ENCODE results near the gene TMED6.

DNA sequence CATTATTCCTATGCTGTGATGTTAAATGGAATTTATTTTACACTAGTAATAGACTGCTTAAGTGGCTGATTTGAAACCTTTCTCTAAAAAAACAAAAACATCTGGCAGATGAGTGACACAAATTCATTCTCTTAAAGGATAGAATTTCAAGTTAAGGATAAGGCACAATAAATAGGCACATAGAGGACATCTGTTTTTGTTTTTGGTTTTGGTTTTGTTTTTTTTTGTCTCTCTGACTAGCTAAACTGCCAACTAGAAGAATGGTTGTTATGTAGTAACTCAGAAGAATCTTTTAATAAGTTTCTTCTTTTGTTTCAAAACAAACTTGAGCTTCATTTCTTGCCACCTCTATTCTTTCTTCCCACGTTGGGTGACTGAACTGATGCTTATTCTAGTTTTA, 45.6 kb downstream of the TMED6 start:
- TF ChIP-seq, protein P1, sequence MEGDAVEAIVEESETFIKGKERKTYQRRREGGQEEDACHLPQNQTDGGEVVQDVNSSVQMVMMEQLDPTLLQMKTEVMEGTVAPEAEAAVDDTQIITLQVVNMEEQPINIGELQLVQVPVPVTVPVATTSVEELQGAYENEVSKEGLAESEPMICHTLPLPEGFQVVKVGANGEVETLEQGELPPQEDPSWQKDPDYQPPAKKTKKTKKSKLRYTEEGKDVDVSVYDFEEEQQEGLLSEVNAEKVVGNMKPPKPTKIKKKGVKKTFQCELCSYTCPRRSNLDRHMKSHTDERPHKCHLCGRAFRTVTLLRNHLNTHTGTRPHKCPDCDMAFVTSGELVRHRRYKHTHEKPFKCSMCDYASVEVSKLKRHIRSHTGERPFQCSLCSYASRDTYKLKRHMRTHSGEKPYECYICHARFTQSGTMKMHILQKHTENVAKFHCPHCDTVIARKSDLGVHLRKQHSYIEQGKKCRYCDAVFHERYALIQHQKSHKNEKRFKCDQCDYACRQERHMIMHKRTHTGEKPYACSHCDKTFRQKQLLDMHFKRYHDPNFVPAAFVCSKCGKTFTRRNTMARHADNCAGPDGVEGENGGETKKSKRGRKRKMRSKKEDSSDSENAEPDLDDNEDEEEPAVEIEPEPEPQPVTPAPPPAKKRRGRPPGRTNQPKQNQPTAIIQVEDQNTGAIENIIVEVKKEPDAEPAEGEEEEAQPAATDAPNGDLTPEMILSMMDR (conservative IDR thresholded peaks at IDR 0.05 in 1 of 2, IDR thresholded peaks at IDR 0.05 in 1 of 2; ENCODE audit: extremely low read depth in 1 of 2, insufficient read depth in 1 of 2, low read depth in 1 of 2, low read length in 2 of 2), result no peak
- TF ChIP-seq EZH2 (IDR thresholded peaks at IDR 0.05; ENCODE audit: borderline replicate concordance, low read length), result no peak

Data from mammary epithelial cell (primary cell).